Left kidney (tissue), 2 donors: ENCODE results near the gene NCOA5. TPM values are rescaled to one million over a fixed set of nuclear protein-coding genes. Genes with fewer than 3 reads are reported as not detected.
"Not testable (repeated sequence)": the region's sequence is repeated elsewhere in the genome, so short reads cannot be mapped to it uniquely, and the experiment has no call there.

Experiments used
- DNase-seq: peaks from one replicate; pipeline ENCODE4 v3.0.0-alpha.2; 2013
- polyA plus RNA-seq: library from polyadenylated mRNA; unstranded; fragments of 120-200 nt; gene quantifications from one replicate; pipeline ENCODE4 v1.2.1, GENCODE V29; 2013; ENCODE audit not compliant: insufficient read length

NCOA5 gene
- polyA plus RNA-seq, 1 donor = 62.3 TPM

GRCh38 chr20:46091622-46092535 is 2.1 kb upstream of the NCOA5 start:
- not testable (repeated sequence) for DNase-seq

- no peak for DNase-seq
Measured at GRCh38 chr20:46089167-46089416, 670 bp downstream of the NCOA5 start.

DNA sequence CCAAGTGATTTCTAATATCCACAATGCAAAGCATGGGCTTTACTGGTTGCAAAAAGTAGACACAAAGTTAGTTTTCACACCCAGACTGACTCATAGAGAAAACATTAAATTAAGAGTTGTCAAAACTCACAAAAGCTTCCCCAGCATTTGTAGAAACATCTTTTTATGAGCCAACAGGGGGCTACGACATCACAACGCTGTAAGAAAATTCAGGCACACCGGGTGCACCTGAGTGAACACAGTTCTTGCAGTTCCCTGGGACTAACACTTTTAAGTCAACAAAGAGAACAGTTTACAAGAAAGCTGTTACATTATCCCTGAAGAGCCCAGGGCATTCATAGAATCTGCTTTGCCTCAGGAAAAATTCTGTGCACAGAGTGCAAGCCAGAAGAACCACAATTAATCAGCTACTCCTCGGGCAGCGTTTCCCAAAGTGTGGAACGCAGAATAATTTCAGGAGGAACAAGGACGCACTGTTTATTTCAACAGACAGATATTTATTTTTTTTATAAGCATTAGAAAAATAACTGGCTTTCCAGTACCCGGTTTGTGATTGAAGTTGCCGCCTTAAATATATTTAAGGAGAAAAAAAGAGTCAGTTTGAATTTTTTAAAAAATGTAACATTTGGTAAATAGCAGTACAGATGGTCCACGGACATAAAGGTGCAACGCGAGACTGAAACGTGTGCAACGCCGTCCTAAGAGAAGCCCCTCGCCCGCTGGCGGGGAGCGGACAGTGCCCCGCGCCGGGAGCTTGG is 1.2 kb downstream of the NCOA5 start:
- no peak for DNase-seq

- DNase-seq = no peak
Measured at GRCh38 chr20:46087161-46087560, 2.6 kb downstream of the NCOA5 start.

GRCh38 chr20:46085179-46085851 is 4.4 kb downstream of the NCOA5 start:
- no peak for DNase-seq

DNA sequence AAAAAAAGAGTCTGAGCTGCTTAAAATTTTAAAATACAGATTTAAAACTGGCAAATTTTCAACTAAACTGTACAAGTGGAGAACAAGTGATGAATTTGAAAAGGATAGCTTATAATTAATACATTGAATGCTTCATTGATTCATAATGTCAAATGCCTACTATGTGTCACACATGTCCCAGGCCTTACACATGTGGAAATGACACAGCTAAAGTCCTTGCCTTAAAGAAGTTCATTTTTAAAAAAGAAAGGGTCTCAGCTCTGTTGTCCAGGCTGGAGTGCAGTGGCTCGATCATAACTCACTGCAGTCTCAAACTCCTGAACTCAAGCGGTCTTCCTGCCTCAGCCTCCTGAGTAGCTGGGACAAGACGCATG is 5.0 kb downstream of the NCOA5 start:
- no peak for DNase-seq

- DNase-seq = no peak
Measured at GRCh38 chr20:46083531-46084061, 6.2 kb downstream of the NCOA5 start.

GRCh38 chr20:46083101-46083500 is 6.7 kb downstream of the NCOA5 start:
- no peak for DNase-seq

- DNase-seq = no peak
Measured at GRCh38 chr20:46081074-46081473, 8.7 kb downstream of the NCOA5 start.

DNA sequence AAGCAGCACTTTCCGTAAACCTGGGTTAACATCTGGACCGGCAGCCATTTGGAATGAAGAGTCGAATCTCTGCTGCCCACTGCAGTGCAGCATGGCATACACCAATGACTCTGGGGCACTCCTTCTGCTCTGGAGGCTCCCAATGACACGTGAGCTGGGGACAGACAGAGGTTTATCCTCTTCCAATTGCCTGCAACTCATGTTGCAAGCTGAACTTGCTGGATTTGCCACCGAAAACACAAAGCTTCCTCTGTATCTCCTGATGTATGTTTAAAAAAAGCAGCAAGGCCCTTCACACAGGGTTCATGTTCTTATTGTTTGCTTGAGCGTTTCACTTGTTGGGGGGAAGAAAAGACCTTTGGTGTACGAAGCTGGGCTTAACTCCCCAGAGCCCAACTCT is 10.8 kb downstream of the NCOA5 start:
- DNase-seq = no peak

DNA sequence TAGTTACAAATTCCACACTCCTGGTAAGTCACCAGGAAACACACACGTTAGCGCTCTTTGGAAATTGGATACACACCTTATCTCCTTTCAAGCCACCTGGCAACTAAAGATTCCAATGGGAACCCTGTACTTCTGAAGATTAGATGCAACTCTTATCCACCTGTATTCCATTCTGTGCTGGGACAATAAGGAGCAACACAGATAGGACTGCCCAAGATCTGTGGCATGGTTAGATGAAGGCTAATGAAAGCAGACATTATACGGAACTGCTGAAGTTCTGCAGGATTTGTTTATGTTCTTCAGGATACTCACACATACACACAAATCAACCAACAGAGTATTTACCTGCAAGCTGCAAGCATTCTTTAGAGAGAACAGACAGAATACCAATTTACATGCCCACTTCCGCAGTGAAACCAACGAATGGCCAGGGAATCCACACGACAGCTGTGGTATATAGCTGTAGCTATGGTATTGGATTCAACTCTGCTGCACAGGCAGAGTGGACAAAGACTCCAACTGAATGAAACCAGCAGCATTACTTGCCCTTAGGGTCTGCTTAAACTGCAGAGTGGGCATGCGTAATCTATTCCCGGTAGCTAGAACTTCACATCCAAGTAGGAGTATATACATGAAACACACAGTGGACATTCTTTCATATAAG is 12.0 kb downstream of the NCOA5 start:
- DNase-seq = no peak

GRCh38 chr20:46076806-46077205 is 13.0 kb downstream of the NCOA5 start:
- no peak for DNase-seq

DNA sequence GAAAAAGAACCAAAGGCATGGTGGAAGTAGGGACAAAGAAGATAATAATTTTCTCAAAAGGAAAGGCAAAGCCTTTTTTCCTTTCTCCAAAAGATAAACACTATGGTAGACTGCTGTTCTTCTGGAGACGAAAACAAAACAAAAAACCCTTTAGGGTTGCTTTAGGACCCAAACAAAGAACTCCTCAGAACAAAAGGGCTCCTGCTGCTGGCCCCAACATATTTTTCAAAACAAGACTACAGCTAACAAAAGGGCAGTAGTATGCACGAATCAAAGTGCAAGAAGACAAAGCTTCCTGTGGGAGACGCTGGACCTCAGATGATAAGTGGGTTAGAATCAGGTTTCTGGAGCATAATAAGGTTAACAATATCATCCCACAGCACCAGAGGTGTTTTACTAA is 15.8 kb downstream of the NCOA5 start:
- no peak for DNase-seq

DNA sequence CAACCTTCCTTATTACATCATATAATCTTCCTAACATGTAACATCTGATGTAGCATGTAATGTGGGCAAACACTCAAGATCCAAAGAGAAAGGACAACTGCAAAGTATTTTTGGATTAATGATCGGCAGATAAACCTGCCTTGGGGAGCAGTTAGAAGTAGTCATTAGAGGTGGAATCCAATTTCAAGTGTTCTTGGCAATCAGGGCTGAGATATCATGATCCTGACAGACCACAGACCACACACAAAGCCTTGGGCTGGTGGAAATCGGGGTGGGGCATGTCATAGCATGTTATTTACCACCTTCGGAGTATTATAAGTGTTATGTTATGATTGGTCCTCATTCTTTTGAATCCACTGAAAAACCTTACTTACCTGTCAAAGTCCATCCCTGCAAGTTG is 16.3 kb downstream of the NCOA5 start:
- DNase-seq = no peak

DNA sequence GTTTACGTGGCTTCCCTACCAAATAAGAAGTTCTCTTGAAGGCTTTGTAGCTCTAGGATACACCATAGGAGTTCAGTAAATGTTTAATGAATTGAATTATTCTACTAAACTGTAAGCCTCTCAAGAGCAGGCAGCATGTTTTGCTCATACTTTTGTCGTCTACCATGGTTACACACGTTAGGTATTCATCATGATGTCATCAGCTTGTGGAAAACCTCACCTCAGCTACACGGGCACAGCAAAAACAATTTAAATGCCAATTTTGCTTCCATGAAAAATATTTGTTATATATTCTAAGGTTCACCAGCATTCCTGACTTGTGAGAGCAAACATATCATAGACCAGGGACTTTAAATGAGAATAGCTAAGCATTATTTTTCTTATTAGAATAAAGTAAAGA is 16.7 kb downstream of the NCOA5 start:
- no peak for DNase-seq

GRCh38 chr20:46071573-46071972 is 18.2 kb downstream of the NCOA5 start:
- DNase-seq = no peak

DNA sequence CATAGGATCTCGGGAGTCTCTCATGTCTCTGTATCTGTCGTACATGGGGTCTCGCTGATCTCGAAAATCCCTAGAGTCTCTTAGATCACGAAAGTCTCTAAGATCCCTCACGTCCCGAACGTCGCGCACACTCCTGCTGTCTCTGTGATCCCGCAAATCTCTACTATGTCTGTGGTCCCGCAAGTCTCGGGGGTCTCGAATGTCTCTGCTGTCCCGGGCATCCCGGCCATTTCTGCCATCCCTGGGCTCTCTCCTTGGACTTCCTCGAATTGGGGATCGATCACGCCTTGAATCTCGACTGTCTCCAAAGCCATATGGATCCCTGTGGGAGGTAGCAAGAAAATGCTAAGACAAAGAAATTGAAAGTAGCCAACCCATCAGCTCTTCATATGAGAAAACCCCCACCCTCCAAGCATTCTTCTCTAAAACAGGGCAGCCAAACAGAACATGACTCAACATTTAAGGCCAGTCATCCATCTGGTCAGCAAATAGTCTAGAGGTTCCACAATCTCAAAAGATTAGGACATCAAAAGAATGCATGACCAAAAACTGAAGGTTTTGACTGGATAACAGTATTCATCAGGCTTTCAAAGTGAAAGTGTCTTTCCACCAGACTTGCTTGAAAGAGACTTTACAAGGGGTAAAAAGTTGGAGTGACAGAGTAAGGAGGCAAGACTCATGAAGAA is 19.4 kb downstream of the NCOA5 start:
- no peak for DNase-seq

DNA sequence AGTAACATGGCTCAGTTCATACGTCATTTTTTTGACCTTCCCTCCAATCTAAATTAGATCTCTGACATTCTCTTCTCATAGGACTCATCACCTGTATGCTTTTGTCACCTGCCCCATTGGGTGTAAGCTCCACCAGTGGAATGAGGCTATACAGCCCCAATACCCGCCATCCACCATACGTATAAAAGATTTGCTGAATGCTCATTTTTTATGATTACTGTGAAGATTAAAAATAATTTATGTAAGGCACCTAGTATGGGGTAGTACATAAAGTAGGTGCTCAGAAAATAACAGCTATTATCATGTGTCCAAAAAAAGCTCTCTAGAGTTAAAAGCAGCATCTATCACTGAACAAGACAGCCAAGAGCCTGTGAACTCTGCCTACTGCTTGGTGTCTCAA is 24.1 kb downstream of the NCOA5 start:
- no peak for DNase-seq

DNA sequence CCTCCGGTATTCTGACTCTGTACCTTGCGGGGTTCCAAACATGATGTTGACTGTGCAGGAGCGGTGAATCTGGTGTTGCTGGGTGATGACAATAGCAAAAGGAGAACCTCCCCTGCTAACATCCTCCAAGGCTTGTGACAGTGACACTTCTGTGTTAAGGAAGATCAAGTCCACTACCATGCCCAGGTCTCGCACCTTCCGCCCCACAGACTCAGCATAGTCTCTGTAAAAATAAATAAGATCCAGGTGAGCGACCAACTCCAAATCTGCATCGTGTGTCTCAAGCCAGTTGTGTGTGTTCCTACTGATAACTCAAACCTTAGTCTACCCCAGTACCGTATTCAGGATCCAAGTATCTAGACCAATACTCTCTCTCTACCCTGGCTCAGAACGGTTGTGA is 24.8 kb downstream of the NCOA5 start:
- no peak for DNase-seq

DNA sequence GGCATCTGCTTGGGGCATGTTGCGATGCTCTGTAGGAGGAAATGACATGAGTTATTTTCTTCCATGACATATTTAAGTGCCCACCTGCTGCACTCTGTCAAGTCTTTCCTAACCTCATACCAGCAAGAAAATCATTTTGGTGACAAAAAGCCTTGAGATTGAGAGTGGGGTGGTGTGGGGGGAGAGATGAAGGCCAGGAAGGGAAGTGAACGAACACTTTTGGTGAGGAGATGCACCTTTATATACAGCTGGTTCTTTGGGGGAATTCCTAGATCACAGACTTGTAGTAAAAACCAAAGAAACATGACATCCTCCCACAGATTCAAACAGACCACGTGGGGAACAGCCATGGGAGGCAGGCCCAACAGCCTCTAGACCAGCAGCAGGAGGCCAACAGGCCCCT is 26.1 kb downstream of the NCOA5 start:
- no peak for DNase-seq

DNA sequence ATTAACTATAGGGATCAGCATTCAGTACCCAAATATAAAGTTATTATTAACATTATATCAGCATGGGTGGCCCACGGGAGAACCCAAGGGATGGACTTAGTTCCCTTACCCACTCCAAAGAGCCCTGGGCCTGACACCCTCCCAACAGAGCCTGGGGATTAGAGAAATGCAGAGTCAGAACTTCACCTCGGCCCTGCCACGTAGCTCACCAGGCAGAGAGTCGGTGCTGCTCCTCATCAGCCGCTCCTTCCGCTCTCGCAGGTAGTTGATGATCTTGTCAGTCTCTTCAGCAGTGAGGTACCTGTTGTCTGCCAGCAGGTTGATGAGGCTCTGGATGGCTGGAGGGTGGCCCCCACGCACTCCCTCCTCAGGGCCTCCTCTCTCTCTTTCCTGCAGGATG is 26.6 kb downstream of the NCOA5 start:
- no peak for DNase-seq

DNA sequence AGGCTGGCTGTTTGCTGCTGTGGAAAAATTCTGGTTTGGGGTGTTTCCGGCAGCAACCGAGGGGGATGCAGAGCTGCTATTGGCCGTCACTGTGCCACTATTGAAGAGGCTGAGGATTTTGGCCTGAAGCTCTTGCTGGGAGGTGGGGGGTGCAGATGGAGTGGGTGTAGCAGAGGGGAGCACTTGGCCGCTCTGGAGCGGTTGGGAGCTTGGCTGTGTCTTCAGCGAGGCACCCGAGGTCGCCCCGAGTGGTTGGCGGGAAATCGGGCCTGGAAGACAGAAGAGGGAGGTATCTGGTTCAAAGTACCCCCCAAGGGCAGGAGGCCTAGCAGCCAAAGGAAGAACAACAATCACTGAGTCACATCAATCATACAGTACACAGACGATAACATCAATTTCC is 27.1 kb downstream of the NCOA5 start:
- no peak for DNase-seq
